Adrenal gland (tissue), 12 donors: ENCODE results near the gene MARCHF10. TPM values are rescaled to one million over a fixed set of nuclear protein-coding genes. Genes with fewer than 3 reads are reported as not detected.

Experiments
- DNase-seq, 7 donors: peaks; one replicate each; pipeline ENCODE4 v3.0.0-alpha.2; 2019 to 2020
- H3K27ac ChIP-seq, 5 donors: fragments of 200-600 bp; sonication (generic) in 4 of 5; 1 replicate in 3 of 5; 2 replicates in 2 of 5; pipeline versions ENCODE4 v1.5.1 to v1.8.0; 2016 to 2020; ENCODE audit warnings: mild to moderate bottlenecking in 1 of 5
- H3K27me3 ChIP-seq: fragments of 200-600 bp; 2 replicates; pipeline ENCODE4 v1.8.0; 2021
- H3K36me3 ChIP-seq, 2 donors: fragments of 200-600 bp; replicated peaks in 1 of 2; 1 replicate in 1 of 2; 2 replicates in 1 of 2; pipeline versions ENCODE4 v1.5.1 to v1.8.0; 2018 to 2022
- H3K4me1 ChIP-seq, 2 donors: fragments of 200-600 bp; replicated peaks in 1 of 2; 1 replicate in 1 of 2; 2 replicates in 1 of 2; pipeline versions ENCODE4 v1.5.1 to v1.8.0; 2018 to 2021
- H3K4me3 ChIP-seq, 4 donors: fragments of 200-600 bp; sonication (generic) in 3 of 4; one replicate each; pipeline ENCODE4 v1.5.1; 2016 to 2018
- H3K9me3 ChIP-seq, 3 donors: fragments of 200-600 bp; sonication (generic) in 1 of 3; replicated peaks in 1 of 3; 1 replicate in 2 of 3; 2 replicates in 1 of 3; pipeline versions ENCODE4 v1.5.1 to v1.8.0; 2016 to 2021
- CTCF ChIP-seq, 6 experiments: fragments of 450-650 bp in 4 of 6; fragments of 200-600 bp in 2 of 6; sonication (generic) in 1 of 6; IDR thresholded peaks; 1 replicate in 5 of 6; 2 replicates in 1 of 6; pipeline versions ENCODE4 v1.5.1 to v1.8.0; 2016 to 2021; ENCODE audit warnings: antibody characterized with exemption in 6 of 6, mild to moderate bottlenecking in 2 of 6, moderate library complexity in 1 of 6
- POLR2A ChIP-seq, 2 donors: fragments of 450-650 bp; IDR thresholded peaks; one replicate each; pipeline ENCODE4 v1.6.1; 2017; ENCODE audit warnings: antibody characterized with exemption in 2 of 2, mild to moderate bottlenecking in 2 of 2, moderate library complexity in 1 of 2
- WGBS, 4 donors: extraction: QIAGEN DNeasy Blood & Tissue Kit in 2 of 4; methylation state at CpG; one replicate each; pipeline versions ENCODE4 v1.1.5 to v1.1.7; 2013 to 2017; 5-methylcytosine and 5-hydroxymethylcytosine counted together
- intact Hi-C, 2 donors: fragments of 100-400 bp; cut with DNase I; formaldehyde crosslinking; loops; one replicate each; pipeline versions ENCODE4 v1.14.1 to v1.15.0; 2022 to 2023
- polyA plus RNA-seq, 3 donors: library from polyadenylated mRNA; stranded (reverse); fragments of 200-250 nt in 2 of 3; fragments of 350-450 nt in 1 of 3; fragmentation: Illumina TruSeq in 1 of 3; extraction: RNeasy Lipid Tissue Mini Kit (QIAGEN cat#74804) in 1 of 3; gene quantifications; one replicate each; pipeline ENCODE4 v1.2.3, GENCODE V29; 2013 to 2014
- total RNA-seq, 9 donors: library from RNA; depleted of rRNA in 4 of 9; stranded (reverse); fragments of >200 nt in 4 of 9; fragments of 120-200 nt in 1 of 9; fragmentation: NEBNext Ultra II Directional in 1 of 9; extraction: Animal tissue kit (Norgen Biotek cat#: 25700) in 1 of 9; gene quantifications; one replicate each; pipeline versions ENCODE4 v1.1.0 to v1.2.4, GENCODE V29; 2013 to 2023
- donor health status: healthy with polysubstance abuse.
- donor health status: Bipolar disorder and iron deficiency.
- donor health status: DM: yes; HTN: yes; CAD: no.
- donor health status: DM: no; HTN: no; CAD: no.
- donor health status: DM: no; HTN: no; CAD: no.
- donor health status: DM: yes; HTN: yes; CAD: no.

The MARCHF10 gene
- total and polyA plus RNA-seq, 12 donors: 0.31 to 0.64 (median 0.43) TPM; not detected in 8

GRCh38 chr17:62672957-62673356, 135.2 kb downstream of the MARCHF10 start:
- Histone ChIP-seq H3K4me1 (no peaks in the 10 kb centered on the region), H3K9me3 (no peaks in the 10 kb centered on the region), H3K27me3 (no peaks in the 10 kb centered on the region), H3K27ac (no peak overlapping the region), H3K4me3 (no peak overlapping the region), H3K36me3 (no peaks in the 10 kb centered on the region)
- intact Hi-C loops: no loop called here
- WGBS, 4 donors: 69 to 86% (median 81%) methylated on average over 4 of the region's 4 CpGs
- DNase-seq: no peak
- TF ChIP-seq POLR2A (IDR thresholded peaks at IDR 0.05) (no peak), CTCF (IDR thresholded peaks at IDR 0.05) (no peak)

- Histone ChIP-seq H3K27me3 (no peaks in the 10 kb centered on the region), H3K9me3 (no peaks in the 10 kb centered on the region), H3K4me1 (no peaks in the 10 kb centered on the region), H3K36me3 (no peaks in the 10 kb centered on the region), H3K27ac (no peak overlapping the region), H3K4me3 (no peak overlapping the region)
- intact Hi-C loops: no loop called here
- peak in 6 of 7 donors; percentile 45 to 65 (median 56) for DNase-seq
- TF ChIP-seq CTCF (IDR thresholded peaks at IDR 0.05) (no peak), POLR2A (IDR thresholded peaks at IDR 0.05) (no peak)
- WGBS, 4 donors: 53 to 75% (median 63%) methylated on average over 4 to 14 of the region's 14 CpGs
These were observed 136.6 kb downstream of the MARCHF10 start for GRCh38 chr17:62671553-62671952.

- TF ChIP-seq CTCF (IDR thresholded peaks at IDR 0.05) (no peak), POLR2A (IDR thresholded peaks at IDR 0.05) (no peak)
- no peak overlapping the region for H3K4me3 ChIP-seq
- H3K9me3 ChIP-seq: no peaks in the 10 kb centered on the region
- H3K27me3 ChIP-seq: no peaks in the 10 kb centered on the region
- DNase-seq: no peak
- no peak overlapping the region for H3K27ac ChIP-seq
- H3K4me1 ChIP-seq: no peaks in the 10 kb centered on the region
- intact Hi-C loops: no loop called here
- no peaks in the 10 kb centered on the region for H3K36me3 ChIP-seq
- WGBS, 4 donors: 81 to 86% (median 84%) methylated on average over 13 to 24 of the region's 24 CpGs
These were observed 137.8 kb downstream of the MARCHF10 start for GRCh38 chr17:62670202-62670821.

- no peak for DNase-seq
- WGBS, 4 donors: 76 to 83% (median 79%) methylated on average over 9 to 10 of the region's 10 CpGs
- H3K4me1 ChIP-seq: no peaks in the 10 kb centered on the region
- no peak overlapping the region for H3K27ac ChIP-seq
- intact Hi-C loops: no loop called here
- H3K9me3 ChIP-seq: no peaks in the 10 kb centered on the region
- TF ChIP-seq CTCF (IDR thresholded peaks at IDR 0.05) (no peak), POLR2A (IDR thresholded peaks at IDR 0.05) (no peak)
- H3K4me3 ChIP-seq: no peak overlapping the region
- H3K36me3 ChIP-seq: no peaks in the 10 kb centered on the region
- H3K27me3 ChIP-seq: no peaks in the 10 kb centered on the region
These were observed 139.9 kb downstream of the MARCHF10 start for GRCh38 chr17:62668091-62668804.
